Endometrial microvascular endothelial cells (primary cell): ENCODE measurements around the gene TMEM171. TPM values are rescaled to one million over a fixed set of nuclear protein-coding genes. Genes with fewer than 3 reads are reported as not detected.

Experiments
- in situ Hi-C: cut with HindIII; loops from 2 replicates; pipeline ENCODE4 v1.10.0; 2017; ENCODE audit warnings: low sequenced_read_pairs, low pct_unique_long_range_greater_than_20kb; ENCODE audit errors: inconsistent ontology term
- total RNA-seq: library from RNA; depleted of rRNA; stranded (reverse); fragments of >200 nt; gene quantifications from one replicate; pipeline ENCODE4 v1.2.3, GENCODE V29; 2015; ENCODE audit errors: inconsistent ontology term

Gene TMEM171
- total RNA-seq, 1 donor from 2014 or later, result 11.8 TPM

GRCh38 chr5:73176250-73176649, 55.9 kb downstream of the TMEM171 start:
- in situ Hi-C loops, result loop anchor here (25.0 kb wide), 1 partner anchor 89 kb away; no protein-coding TSS in a partner anchor

DNA sequence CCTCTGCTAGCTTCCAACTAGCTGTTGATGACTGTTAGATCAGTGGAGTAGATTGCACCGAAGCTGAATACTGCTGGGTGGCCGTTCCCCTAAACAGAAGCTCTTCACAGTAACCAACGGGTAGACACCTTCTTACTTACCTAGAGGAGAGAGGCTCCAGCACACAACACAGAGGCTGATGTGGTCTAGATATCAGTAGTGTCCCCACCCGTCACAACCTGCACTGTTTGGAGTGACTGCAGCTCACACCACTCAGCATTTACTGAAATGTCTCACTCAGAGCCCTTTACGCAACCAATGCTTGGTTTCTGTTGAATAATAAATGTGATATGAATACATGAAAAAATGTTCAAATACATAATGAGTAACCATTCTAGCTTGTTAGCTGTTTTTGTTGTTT, 57.9 kb downstream of the TMEM171 start:
- in situ Hi-C loops, result loop anchor here (25.0 kb wide), 1 partner anchor 91 kb away; no protein-coding TSS in a partner anchor

- in situ Hi-C loops, result loop anchor here (25.0 kb wide), 1 partner anchor 92 kb away; no protein-coding TSS in a partner anchor
These were observed 59.4 kb downstream of the TMEM171 start for GRCh38 chr5:73179730-73180129.

GRCh38 chr5:73180566-73180965, 60.2 kb downstream of the TMEM171 start:
- in situ Hi-C loops, result loop anchor here (25.0 kb wide), 1 partner anchor 93 kb away; no protein-coding TSS in a partner anchor

Other genes starting within 250 kb of the TMEM171 start
- 12.9 TPM for gene FCHO2, start 164.5 kb upstream of the TMEM171 start, total RNA-seq
- gene TMEM174, start 52.6 kb downstream of the TMEM171 start, total RNA-seq, result not detected